ENCODE measurements around the gene GRK1. TPM values are rescaled to one million over a fixed set of nuclear protein-coding genes. Genes with fewer than 3 reads are reported as not detected.
"Not testable (repeated sequence)": the region's sequence is repeated elsewhere in the genome, so short reads cannot be mapped to it uniquely, and the experiment has no call there.

The GRK1 gene
- total RNA-seq, 1 donor: under 0.01 TPM

- no peak for DNase-seq (ENCODE audit: low read depth in 2 of 3, low spot score in 2 of 3)
Measured at GRCh38 chr13:113739527-113740285, 72.7 kb downstream of the GRK1 start.

GRCh38 chr13:113740286-113740556 is 73.2 kb downstream of the GRK1 start:
- DNase-seq (ENCODE audit: low read depth in 2 of 3, low spot score in 2 of 3): no peak

GRCh38 chr13:113740661-113741060 is 73.6 kb downstream of the GRK1 start:
- DNase-seq (ENCODE audit: low read depth in 2 of 3, low spot score in 2 of 3): no peak

- peak in 2 of 3 donors; percentile 73 to 86 for DNase-seq (ENCODE audit: low read depth in 2 of 3, low spot score in 2 of 3)
Measured at GRCh38 chr13:113741191-113741668, 74.2 kb downstream of the GRK1 start.

- DNase-seq (ENCODE audit: low read depth in 2 of 3, low spot score in 2 of 3): peak in 2 of 3 donors; percentile 36 to 49
Measured at GRCh38 chr13:113742000-113742441, 75.0 kb downstream of the GRK1 start.

GRCh38 chr13:113742445-113743120 is 75.6 kb downstream of the GRK1 start:
- DNase-seq (ENCODE audit: low read depth in 2 of 3, low spot score in 2 of 3): no peak

GRCh38 chr13:113743366-113744195 is 76.6 kb downstream of the GRK1 start:
- no peak for DNase-seq (ENCODE audit: low read depth in 2 of 3, low spot score in 2 of 3)

GRCh38 chr13:113744197-113745000 is 77.4 kb downstream of the GRK1 start:
- DNase-seq (ENCODE audit: low read depth in 2 of 3, low spot score in 2 of 3): no peak

GRCh38 chr13:113745059-113745458 is 78.0 kb downstream of the GRK1 start:
- no peak for DNase-seq (ENCODE audit: low read depth in 2 of 3, low spot score in 2 of 3)

- not testable (repeated sequence) for DNase-seq (ENCODE audit: low read depth in 2 of 3, low spot score in 2 of 3)
Measured at GRCh38 chr13:113745500-113746142, 78.6 kb downstream of the GRK1 start.

GRCh38 chr13:113746143-113746525 is 79.1 kb downstream of the GRK1 start:
- DNase-seq (ENCODE audit: low read depth in 2 of 3, low spot score in 2 of 3): no peak

GRCh38 chr13:113746671-113747070 is 79.7 kb downstream of the GRK1 start:
- DNase-seq (ENCODE audit: low read depth in 2 of 3, low spot score in 2 of 3): no peak

GRCh38 chr13:113747291-113747833 is 80.3 kb downstream of the GRK1 start:
- no peak for DNase-seq (ENCODE audit: low read depth in 2 of 3, low spot score in 2 of 3)

GRCh38 chr13:113748101-113748861 is 81.3 kb downstream of the GRK1 start:
- DNase-seq (ENCODE audit: low read depth in 2 of 3, low spot score in 2 of 3): no peak

GRCh38 chr13:113748862-113749451 is 81.9 kb downstream of the GRK1 start:
- DNase-seq (ENCODE audit: low read depth in 2 of 3, low spot score in 2 of 3): no peak

- DNase-seq (ENCODE audit: low read depth in 2 of 3, low spot score in 2 of 3): no peak
Measured at GRCh38 chr13:113749507-113749906, 82.5 kb downstream of the GRK1 start.

GRCh38 chr13:113749967-113750366 is 82.9 kb downstream of the GRK1 start:
- DNase-seq (ENCODE audit: low read depth in 2 of 3, low spot score in 2 of 3): no peak

- no peak for DNase-seq (ENCODE audit: low read depth in 2 of 3, low spot score in 2 of 3)
Measured at GRCh38 chr13:113750554-113751399, 83.8 kb downstream of the GRK1 start.
